Esophagus squamous epithelium (tissue), 5 donors: ENCODE results near the gene SRD5A3. TPM values are rescaled to one million over a fixed set of nuclear protein-coding genes. Genes with fewer than 3 reads are reported as not detected.
"Not testable (repeated sequence)": the region's sequence is repeated elsewhere in the genome, so short reads cannot be mapped to it uniquely, and the experiment has no call there.

Experiments used
- DNase-seq: peaks from one replicate; lab custom pipeline; 2025; lab: John Stamatoyannopoulos, UW
- H3K27ac ChIP-seq, 4 donors: fragments of 200-600 bp; sonication (generic); one replicate each; pipeline ENCODE4 v1.5.1; 2016 to 2019; ENCODE audit warnings: mild to moderate bottlenecking in 1 of 4
- H3K27me3 ChIP-seq, 4 donors: fragments of 200-600 bp; sonication (generic); 1 replicate in 3 of 4; 2 replicates in 1 of 4; pipeline versions ENCODE4 v1.5.1 to v1.6.0; 2017 to 2021; ENCODE audit warnings: antibody characterized with exemption in 1 of 4
- H3K36me3 ChIP-seq, 3 donors: fragments of 200-600 bp; sonication (generic); one replicate each; pipeline ENCODE4 v1.5.1; 2016 to 2019
- H3K4me1 ChIP-seq, 3 donors: fragments of 200-600 bp; sonication (generic); one replicate each; pipeline ENCODE4 v1.5.1; 2017 to 2019
- H3K4me3 ChIP-seq, 4 donors: fragments of 200-600 bp; sonication (generic); 1 replicate in 3 of 4; 2 replicates in 1 of 4; pipeline ENCODE4 v1.5.1; 2016 to 2019; ENCODE audit warnings: mild to moderate bottlenecking in 2 of 4, moderate library complexity in 1 of 4
- H3K9me3 ChIP-seq, 3 donors: fragments of 200-600 bp; sonication (generic); one replicate each; pipeline ENCODE4 v1.5.1; 2016 to 2019
- POLR2A ChIP-seq, 4 donors: fragments of 450-650 bp; IDR thresholded peaks; one replicate each; pipeline ENCODE4 v1.6.1; 2017; ENCODE audit warnings: antibody characterized with exemption in 4 of 4, mild to moderate bottlenecking in 4 of 4, moderate library complexity in 3 of 4
- WGBS, 2 donors: methylation state at CpG; one replicate each; pipeline ENCODE4 v1.1.5; 2018; 5-methylcytosine and 5-hydroxymethylcytosine counted together
- intact Hi-C: fragments of 100-400 bp; cut with DNase I; formaldehyde crosslinking; loops from one replicate; pipeline ENCODE4 v1.15.0; 2022
- total RNA-seq, 4 donors: library from RNA; depleted of rRNA; stranded (reverse); fragments of >200 nt; gene quantifications; one replicate each; pipeline ENCODE4 v1.1.0, GENCODE V29; 2016
- TF ChIP-seq, protein P1 (sequence below), 6 experiments: fragments of 450-650 bp in 4 of 6; fragments of 200-600 bp in 2 of 6; sonication (generic) in 2 of 6; IDR thresholded peaks; one replicate each; pipeline ENCODE4 v1.5.1; 2016 to 2019; ENCODE audit warnings: antibody characterized with exemption in 6 of 6, mild to moderate bottlenecking in 4 of 6, moderate library complexity in 4 of 6
- donor health status: DM: yes; HTN: yes; CAD: no.

The SRD5A3 gene
- total RNA-seq, 4 donors from 2014 or later: 9.9 to 28.1 (median 18.4) TPM

DNA sequence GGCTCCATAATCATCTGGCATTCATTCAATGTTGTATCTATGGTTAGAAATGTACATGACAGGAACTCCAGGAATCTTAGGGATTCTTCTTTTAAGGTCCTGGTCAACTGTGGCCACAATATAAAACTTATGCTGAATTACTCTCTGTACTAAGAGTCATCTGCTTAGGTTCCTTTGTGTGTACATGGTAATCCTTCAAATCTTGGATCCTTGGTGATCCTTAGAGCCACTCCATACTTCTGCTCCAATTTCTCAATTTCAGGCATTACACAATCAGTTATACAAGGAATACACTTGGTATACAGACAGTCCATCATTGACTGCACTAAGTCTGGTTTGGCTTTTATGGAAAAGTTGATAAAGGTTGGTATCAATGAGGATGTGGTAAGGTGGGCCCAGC lies 5.8 kb downstream of the SRD5A3 start:
- Histone ChIP-seq H3K9me3 (no peaks in the 10 kb centered on the region), H3K4me1 (peaks cover 21 to 72% (median 23%) of the 10 kb centered on the region in 3 donors), H3K36me3 (peaks cover 0 to 11% (median 0%) of the 10 kb centered on the region in 3 donors), H3K27ac (peak overlapping the region in 1 of 4 donors; percentile 13), H3K4me3 (no peak overlapping the region), H3K27me3 (no peaks in the 10 kb centered on the region)
- DNase-seq: no peak
- TF ChIP-seq POLR2A (IDR thresholded peaks at IDR 0.05): no peak
- TF ChIP-seq, protein P1, sequence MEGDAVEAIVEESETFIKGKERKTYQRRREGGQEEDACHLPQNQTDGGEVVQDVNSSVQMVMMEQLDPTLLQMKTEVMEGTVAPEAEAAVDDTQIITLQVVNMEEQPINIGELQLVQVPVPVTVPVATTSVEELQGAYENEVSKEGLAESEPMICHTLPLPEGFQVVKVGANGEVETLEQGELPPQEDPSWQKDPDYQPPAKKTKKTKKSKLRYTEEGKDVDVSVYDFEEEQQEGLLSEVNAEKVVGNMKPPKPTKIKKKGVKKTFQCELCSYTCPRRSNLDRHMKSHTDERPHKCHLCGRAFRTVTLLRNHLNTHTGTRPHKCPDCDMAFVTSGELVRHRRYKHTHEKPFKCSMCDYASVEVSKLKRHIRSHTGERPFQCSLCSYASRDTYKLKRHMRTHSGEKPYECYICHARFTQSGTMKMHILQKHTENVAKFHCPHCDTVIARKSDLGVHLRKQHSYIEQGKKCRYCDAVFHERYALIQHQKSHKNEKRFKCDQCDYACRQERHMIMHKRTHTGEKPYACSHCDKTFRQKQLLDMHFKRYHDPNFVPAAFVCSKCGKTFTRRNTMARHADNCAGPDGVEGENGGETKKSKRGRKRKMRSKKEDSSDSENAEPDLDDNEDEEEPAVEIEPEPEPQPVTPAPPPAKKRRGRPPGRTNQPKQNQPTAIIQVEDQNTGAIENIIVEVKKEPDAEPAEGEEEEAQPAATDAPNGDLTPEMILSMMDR (IDR thresholded peaks at IDR 0.05): no peak
- intact Hi-C loops: no loop called here

DNA sequence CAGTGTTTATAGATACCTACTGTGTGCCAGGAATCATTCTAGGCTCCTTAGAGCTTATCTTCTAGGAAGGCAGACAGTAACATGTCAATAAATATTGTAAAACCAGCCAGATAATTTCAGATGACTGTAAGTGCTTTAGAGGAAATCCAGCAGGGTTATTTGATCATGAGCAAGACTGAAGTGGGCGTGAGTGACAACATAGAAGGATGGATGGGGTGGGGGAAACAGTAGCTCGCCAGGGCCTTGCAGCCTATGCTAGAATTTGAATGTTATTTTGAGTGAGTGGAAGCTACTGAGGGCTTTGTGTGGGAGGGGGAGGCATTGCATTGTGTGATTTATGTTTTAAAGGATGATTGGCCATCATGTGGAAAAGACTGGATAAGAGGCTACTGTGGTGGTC lies 6.7 kb downstream of the SRD5A3 start:
- Histone ChIP-seq H3K9me3 (no peaks in the 10 kb centered on the region), H3K36me3 (peaks cover 0 to 11% (median 0%) of the 10 kb centered on the region in 3 donors), H3K27me3 (no peaks in the 10 kb centered on the region), H3K27ac (no peak overlapping the region), H3K4me1 (peaks cover 24 to 72% (median 26%) of the 10 kb centered on the region in 3 donors), H3K4me3 (no peak overlapping the region)
- TF ChIP-seq, protein P1 (IDR thresholded peaks at IDR 0.05): no peak
- TF ChIP-seq POLR2A (IDR thresholded peaks at IDR 0.05): no peak
- DNase-seq: no peak
- intact Hi-C loops: no loop called here
- 90 to 92% methylated on average over 2 of the region's 2 CpGs for WGBS, 2 donors

DNA sequence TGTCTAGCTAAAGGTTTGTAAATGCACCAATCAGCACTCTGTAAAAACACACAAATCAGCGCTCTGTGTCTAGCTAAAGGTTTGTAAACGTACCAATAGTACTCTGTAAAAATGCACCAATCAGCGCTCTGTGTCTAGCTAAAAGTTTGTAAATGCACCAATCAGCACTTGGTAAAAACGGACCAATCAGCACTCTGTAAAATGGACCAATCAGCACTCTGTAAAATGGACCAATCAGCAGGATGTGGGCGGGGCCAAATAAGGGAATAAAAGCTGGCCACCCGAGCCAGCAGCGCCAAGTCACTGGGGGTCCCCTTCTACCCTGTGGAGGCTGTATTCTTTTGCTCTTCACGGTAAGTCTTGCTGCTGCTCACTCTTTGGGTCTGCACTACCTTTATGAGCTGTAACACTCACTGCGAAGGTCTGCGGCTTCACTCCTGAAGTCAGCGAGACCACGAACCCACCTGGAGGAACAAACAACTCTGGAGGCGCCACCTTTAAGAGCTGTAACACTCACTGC lies 7.2 kb downstream of the SRD5A3 start:
- H3K27ac ChIP-seq, H3K9me3 ChIP-seq, intact Hi-C loops, DNase-seq, H3K27me3 ChIP-seq, H3K4me3 ChIP-seq: not testable (repeated sequence)
- peaks cover 26 to 72% (median 30%) of the 10 kb centered on the region in 3 donors for H3K4me1 ChIP-seq
- 94 to 98% methylated on average over 10 to 11 of the region's 13 CpGs for WGBS, 2 donors
- H3K36me3 ChIP-seq: peaks cover 0 to 11% (median 0%) of the 10 kb centered on the region in 3 donors

DNA sequence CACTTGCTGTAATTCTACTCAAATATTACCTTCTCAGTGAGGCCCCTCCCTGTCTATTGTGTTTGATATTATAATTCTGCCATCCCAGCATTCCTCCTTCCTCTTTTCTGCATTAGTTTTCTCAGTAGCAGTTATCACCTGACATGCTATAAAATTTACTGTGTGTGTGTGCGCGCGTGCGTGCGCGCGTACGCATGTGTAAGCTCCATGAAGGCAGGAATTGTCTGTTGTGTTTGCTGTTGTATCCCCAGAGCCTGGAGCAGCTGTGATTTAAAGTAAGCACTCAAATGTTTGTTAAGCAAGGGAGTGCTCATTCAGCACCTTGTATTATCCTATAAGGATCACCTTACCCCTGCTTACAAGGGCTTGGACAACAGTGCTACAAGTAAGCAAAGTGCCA lies 8.6 kb downstream of the SRD5A3 start:
- no peak for DNase-seq
- H3K9me3 ChIP-seq: no peaks in the 10 kb centered on the region
- TF ChIP-seq POLR2A (IDR thresholded peaks at IDR 0.05): no peak
- TF ChIP-seq, protein P1 (IDR thresholded peaks at IDR 0.05): no peak
- no peaks in the 10 kb centered on the region for H3K27me3 ChIP-seq
- WGBS, 2 donors: 42 to 91% methylated on average over 2 to 8 of the region's 8 CpGs
- intact Hi-C loops: no loop called here
- H3K4me3 ChIP-seq: no peak overlapping the region
- peak overlapping the region in 3 of 4 donors; percentile 0 to 58 (median 29) for H3K27ac ChIP-seq
- peaks cover 0 to 11% (median 0%) of the 10 kb centered on the region in 3 donors for H3K36me3 ChIP-seq
- H3K4me1 ChIP-seq: peaks cover 33 to 76% (median 41%) of the 10 kb centered on the region in 3 donors

DNA sequence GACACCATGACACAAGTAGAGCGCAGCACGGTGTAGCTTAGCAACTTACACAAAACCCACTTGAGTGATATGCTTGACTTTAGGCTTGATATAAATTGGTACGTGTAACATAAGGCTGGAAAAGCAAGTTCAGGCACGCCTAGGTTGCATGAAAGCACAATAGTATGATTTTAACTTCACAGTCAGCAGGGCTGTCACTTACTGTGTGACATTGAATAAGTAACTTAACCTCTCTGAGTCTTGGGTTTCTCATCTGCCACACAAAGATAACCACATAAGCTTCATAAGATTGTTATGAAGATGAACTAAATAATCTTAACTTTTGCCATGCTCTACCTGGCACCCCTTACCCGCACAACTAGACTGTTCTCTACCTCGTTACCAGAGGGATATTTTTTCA lies 9.5 kb downstream of the SRD5A3 start:
- H3K4me3 ChIP-seq: no peak overlapping the region
- no peak for DNase-seq
- no peaks in the 10 kb centered on the region for H3K27me3 ChIP-seq
- H3K27ac ChIP-seq: peak overlapping the region in 3 of 4 donors; percentile 29 to 87 (median 84)
- intact Hi-C loops: no loop called here
- H3K36me3 ChIP-seq: peaks cover 0 to 11% (median 0%) of the 10 kb centered on the region in 3 donors
- no peaks in the 10 kb centered on the region for H3K9me3 ChIP-seq
- peaks cover 39 to 80% (median 42%) of the 10 kb centered on the region in 3 donors for H3K4me1 ChIP-seq
- 55 to 62% methylated on average over 6 of the region's 6 CpGs for WGBS, 2 donors
- TF ChIP-seq, protein P1 (IDR thresholded peaks at IDR 0.05): no peak
- no peak for TF ChIP-seq POLR2A (IDR thresholded peaks at IDR 0.05)
